ENCODE data around the gene GPR137.
"Not testable (repeated sequence)": the region's sequence is repeated elsewhere in the genome, so short reads cannot be mapped to it uniquely, and the experiment has no call there.

Gene GPR137

GRCh38 chr11:64321026-64321425 lies 35.4 kb downstream of the GPR137 start:
- DNase-seq (ENCODE audit: low spot score): no peak

GRCh38 chr11:64321533-64321932 lies 35.9 kb downstream of the GPR137 start:
- peak; percentile 78 for DNase-seq (ENCODE audit: low spot score)

GRCh38 chr11:64322925-64323260 lies 37.2 kb downstream of the GPR137 start:
- peak; percentile 65 for DNase-seq (ENCODE audit: low spot score)

- DNase-seq (ENCODE audit: low spot score): no peak
Measured at GRCh38 chr11:64323373-64323772, 37.7 kb downstream of the GPR137 start.

GRCh38 chr11:64323984-64324383 lies 38.3 kb downstream of the GPR137 start:
- not testable (repeated sequence) for DNase-seq (ENCODE audit: low spot score)

GRCh38 chr11:64324692-64325469 lies 39.2 kb downstream of the GPR137 start:
- no peak for DNase-seq (ENCODE audit: low spot score)

- no peak for DNase-seq (ENCODE audit: low spot score)
Measured at GRCh38 chr11:64327375-64327774, 41.7 kb downstream of the GPR137 start.

GRCh38 chr11:64327993-64328392 lies 42.3 kb downstream of the GPR137 start:
- DNase-seq (ENCODE audit: low spot score): no peak

- DNase-seq (ENCODE audit: low spot score): no peak
Measured at GRCh38 chr11:64330888-64331287, 45.2 kb downstream of the GPR137 start.

- DNase-seq (ENCODE audit: low spot score): peak; percentile 83
Measured at GRCh38 chr11:64331569-64332371, 46.1 kb downstream of the GPR137 start.

GRCh38 chr11:64333556-64333955 lies 47.9 kb downstream of the GPR137 start:
- DNase-seq (ENCODE audit: low spot score): no peak

GRCh38 chr11:64334764-64335735 lies 49.4 kb downstream of the GPR137 start:
- peak; percentile 99 for DNase-seq (ENCODE audit: low spot score)

GRCh38 chr11:64337538-64338249 lies 52.0 kb downstream of the GPR137 start:
- no peak for DNase-seq (ENCODE audit: low spot score)

- DNase-seq (ENCODE audit: low spot score): no peak
Measured at GRCh38 chr11:64338716-64339115, 53.1 kb downstream of the GPR137 start.
